Loucy (cell line): ENCODE data around the gene ADAM23.

Experiments used
- EZH2phosphoT487 ChIP-seq: fragments of 200-600 bp; IDR thresholded peaks from 2 replicates; pipeline ENCODE4 v1.6.1; 2018; ENCODE audit warnings: antibody characterized with exemption, mild to moderate bottlenecking, moderate library complexity, borderline replicate concordance
- TF ChIP-seq, protein P1 (sequence below): fragments of 200-600 bp; sonication (generic); conservative IDR thresholded peaks from 2 replicates; pipeline ENCODE4 v1.5.1; 2014; ENCODE audit warnings: mild to moderate bottlenecking, antibody characterized with exemption, low read length

GRCh38 chr2:206561962-206562361 lies 118.6 kb downstream of the ADAM23 start:
- TF ChIP-seq, protein P1, sequence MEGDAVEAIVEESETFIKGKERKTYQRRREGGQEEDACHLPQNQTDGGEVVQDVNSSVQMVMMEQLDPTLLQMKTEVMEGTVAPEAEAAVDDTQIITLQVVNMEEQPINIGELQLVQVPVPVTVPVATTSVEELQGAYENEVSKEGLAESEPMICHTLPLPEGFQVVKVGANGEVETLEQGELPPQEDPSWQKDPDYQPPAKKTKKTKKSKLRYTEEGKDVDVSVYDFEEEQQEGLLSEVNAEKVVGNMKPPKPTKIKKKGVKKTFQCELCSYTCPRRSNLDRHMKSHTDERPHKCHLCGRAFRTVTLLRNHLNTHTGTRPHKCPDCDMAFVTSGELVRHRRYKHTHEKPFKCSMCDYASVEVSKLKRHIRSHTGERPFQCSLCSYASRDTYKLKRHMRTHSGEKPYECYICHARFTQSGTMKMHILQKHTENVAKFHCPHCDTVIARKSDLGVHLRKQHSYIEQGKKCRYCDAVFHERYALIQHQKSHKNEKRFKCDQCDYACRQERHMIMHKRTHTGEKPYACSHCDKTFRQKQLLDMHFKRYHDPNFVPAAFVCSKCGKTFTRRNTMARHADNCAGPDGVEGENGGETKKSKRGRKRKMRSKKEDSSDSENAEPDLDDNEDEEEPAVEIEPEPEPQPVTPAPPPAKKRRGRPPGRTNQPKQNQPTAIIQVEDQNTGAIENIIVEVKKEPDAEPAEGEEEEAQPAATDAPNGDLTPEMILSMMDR: no peak
- TF ChIP-seq EZH2phosphoT487: no peak
